Neuron (in vitro differentiated cells): ENCODE results near the gene ATM.

Experiments used
- H2AFZ ChIP-seq: one replicate; pipeline ENCODE4 v1.6.1; 2013; ENCODE audit warnings: low read depth, mild to moderate bottlenecking, inconsistent platforms, low read length, moderate library complexity
- H3K27me3 ChIP-seq: one replicate; pipeline ENCODE4 v1.6.1; 2013; ENCODE audit warnings: low read length; ENCODE audit not compliant: insufficient read depth
- H3K36me3 ChIP-seq: one replicate; pipeline ENCODE4 v1.6.1; 2013; ENCODE audit warnings: low read length; ENCODE audit not compliant: insufficient read depth
- H3K4me1 ChIP-seq: one replicate; pipeline ENCODE4 v1.6.1; 2013; ENCODE audit warnings: low read length; ENCODE audit not compliant: insufficient read depth
- H3K4me3 ChIP-seq: 2 replicates; pipeline ENCODE4 v1.5.1; 2013; ENCODE audit warnings: mild to moderate bottlenecking, low read length, moderate library complexity
- H3K9me3 ChIP-seq: one replicate; pipeline ENCODE4 v1.6.1; 2013; ENCODE audit warnings: low read length

The ATM gene

DNA sequence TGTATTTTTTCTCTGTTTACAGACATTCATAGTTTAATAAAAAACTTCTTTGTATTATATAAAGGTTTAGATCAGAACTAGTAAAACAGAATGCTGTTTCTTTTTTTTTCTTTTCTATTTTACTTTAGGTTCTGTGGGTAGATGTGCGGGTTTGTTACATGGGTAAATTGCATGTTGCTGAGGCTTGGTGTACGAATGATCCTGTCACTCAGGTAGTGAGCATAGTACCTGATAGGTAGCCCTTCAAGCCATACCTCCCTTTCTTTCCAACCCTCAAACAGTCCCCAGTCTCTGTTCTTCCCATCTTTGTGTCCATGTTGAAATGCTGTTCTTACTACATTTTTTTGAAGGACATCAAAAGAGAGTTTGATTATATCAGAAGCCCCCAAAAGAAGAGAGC is 3.2 kb downstream of the ATM start:
- Histone ChIP-seq H3K36me3 (peaks cover 22% of the 10 kb centered on the region), H3K4me1 (peaks cover 19% of the 10 kb centered on the region), H3K27me3 (no peaks in the 10 kb centered on the region), H3K9me3 (no peaks in the 10 kb centered on the region), H3K4me3 (no peak overlapping the region), H2AFZ (no peak overlapping the region)

DNA sequence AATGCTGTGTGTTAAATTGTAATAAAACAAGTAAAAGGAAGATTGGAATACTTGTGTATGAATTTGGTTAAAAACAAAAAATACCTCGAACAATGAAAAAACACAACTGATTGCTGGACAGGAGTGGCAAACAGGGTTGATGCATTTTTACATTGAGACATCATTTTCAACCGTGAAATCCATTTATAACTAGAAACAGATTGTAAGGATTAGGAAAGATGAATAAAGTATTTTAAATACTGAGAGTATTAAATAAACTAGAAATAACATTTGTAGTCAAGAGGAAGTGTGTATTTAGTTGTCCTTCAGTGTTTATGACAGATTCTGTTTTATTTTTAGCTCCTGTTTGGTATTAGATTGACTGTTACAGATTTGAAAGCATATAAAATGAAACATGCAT is 5.4 kb downstream of the ATM start:
- Histone ChIP-seq H2AFZ (no peak overlapping the region), H3K36me3 (peaks cover 35% of the 10 kb centered on the region), H3K9me3 (no peaks in the 10 kb centered on the region), H3K4me3 (no peak overlapping the region), H3K27me3 (no peaks in the 10 kb centered on the region), H3K4me1 (peaks cover 12% of the 10 kb centered on the region)

DNA sequence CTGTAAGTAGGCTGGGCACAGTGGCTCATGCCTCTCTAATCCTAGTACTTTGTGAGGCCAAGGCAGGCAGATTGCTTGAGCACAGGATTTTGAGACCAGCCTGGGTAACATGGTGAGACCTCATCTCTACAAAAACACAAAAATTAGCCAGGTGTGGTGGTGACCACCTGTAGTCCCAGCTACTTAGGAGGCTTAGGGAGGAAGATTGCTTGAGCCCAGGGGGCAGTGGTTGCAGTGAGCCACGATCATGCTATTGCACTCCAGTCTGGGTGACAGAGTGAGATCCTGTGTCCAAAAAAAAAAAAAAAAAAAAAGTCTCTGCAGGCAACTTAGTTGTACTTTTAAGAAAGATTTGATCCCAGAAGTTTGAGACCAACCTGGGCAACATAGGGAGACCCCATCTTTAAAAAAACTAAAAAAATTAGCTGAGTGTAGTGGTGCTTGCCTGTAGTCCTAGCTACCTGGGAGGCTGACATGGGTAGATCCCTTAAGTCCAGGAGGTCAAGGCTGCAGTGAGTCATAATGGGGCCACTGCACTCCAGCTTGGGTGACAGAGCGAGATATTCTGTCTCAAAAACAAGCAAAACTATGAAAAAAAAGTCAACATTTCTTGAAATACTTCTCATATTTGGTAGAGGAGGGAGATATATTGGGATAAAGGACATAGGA is 10.5 kb downstream of the ATM start:
- H3K4me1 ChIP-seq, result no peaks in the 10 kb centered on the region
- peaks cover 61% of the 10 kb centered on the region for H3K36me3 ChIP-seq
- H3K4me3 ChIP-seq, result no peak overlapping the region
- H2AFZ ChIP-seq, result no peak overlapping the region
- H3K9me3 ChIP-seq, result no peaks in the 10 kb centered on the region
- no peaks in the 10 kb centered on the region for H3K27me3 ChIP-seq

DNA sequence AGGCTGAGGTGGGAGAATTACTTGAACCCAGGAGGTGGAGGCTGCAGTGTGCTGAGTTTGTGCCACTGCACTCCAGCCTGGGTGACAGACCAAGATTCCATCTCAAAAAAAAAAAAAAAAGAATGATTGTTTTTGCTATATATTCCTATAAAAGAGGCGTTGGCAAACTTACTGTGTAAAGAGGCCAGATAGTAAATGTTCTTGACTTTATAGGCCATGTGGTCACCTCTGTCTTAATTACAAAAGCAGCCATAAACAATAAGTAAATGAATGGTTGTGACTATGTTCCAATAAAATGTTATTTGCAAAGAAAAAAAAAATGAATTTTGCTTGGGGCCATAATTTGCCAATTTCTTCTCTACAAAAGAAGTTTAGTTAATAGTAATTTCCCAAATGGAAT is 12.3 kb downstream of the ATM start:
- H3K9me3 ChIP-seq, result no peaks in the 10 kb centered on the region
- no peak overlapping the region for H2AFZ ChIP-seq
- H3K4me3 ChIP-seq, result no peak overlapping the region
- no peaks in the 10 kb centered on the region for H3K4me1 ChIP-seq
- no peaks in the 10 kb centered on the region for H3K27me3 ChIP-seq
- H3K36me3 ChIP-seq, result peaks cover 62% of the 10 kb centered on the region

DNA sequence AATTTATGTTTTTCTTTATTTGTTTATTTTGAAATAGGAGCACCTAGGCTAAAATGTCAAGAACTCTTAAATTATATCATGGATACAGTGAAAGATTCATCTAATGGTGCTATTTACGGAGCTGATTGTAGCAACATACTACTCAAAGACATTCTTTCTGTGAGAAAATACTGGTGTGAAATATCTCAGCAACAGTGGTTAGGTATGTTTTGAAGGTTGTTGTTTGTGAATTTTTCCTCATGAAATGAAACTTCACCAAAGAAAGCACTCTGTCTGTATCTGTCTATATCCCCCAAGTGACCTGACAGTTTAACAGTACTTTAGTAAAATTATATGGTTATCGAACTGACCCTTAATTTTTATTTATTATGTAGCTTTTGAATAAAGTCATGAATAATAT is 12.8 kb downstream of the ATM start:
- Histone ChIP-seq H2AFZ (no peak overlapping the region), H3K36me3 (peaks cover 64% of the 10 kb centered on the region), H3K4me3 (no peak overlapping the region), H3K4me1 (no peaks in the 10 kb centered on the region), H3K27me3 (no peaks in the 10 kb centered on the region), H3K9me3 (no peaks in the 10 kb centered on the region)

DNA sequence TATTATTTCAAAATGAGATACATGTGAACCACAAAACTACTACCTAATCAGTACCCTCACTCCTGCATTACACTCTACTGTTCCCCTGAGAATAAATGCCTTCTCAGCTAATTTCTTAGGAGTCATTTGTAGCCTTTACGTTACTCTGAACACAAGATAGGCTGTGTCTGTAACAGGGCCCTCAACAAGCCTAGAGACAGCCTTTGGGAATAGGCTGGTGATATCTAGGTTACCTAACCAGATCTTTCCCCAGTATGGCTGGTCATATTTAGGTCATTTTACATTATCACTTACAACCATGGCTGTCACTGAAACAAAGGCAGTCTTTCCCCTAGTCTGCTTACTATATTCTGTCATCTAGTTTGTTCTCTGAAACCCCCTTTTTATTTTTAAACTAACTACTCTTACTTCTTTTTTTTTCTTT is 14.2 kb downstream of the ATM start:
- Histone ChIP-seq H3K4me3 (no peak overlapping the region), H3K27me3 (no peaks in the 10 kb centered on the region), H3K36me3 (peaks cover 62% of the 10 kb centered on the region), H2AFZ (no peak overlapping the region), H3K9me3 (no peaks in the 10 kb centered on the region), H3K4me1 (no peaks in the 10 kb centered on the region)

DNA sequence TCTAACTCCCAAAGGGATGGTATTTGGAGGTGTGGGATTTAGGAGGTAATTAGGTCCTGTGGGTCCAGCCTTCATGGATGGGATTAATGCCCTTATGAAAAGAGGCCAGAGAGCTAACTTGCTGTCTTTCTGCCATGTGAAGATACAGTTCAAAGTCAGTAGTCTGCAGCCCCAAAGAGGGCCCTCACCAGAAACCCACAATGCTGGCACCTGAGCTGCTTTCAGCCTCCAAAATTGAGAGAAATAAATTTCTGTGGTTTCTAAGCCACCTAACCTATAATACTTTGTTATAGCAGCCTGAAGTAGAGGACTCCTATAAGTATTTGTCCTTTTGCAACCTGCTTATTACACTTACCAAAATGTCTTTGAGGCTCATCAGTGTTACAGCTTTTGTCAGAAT is 16.2 kb downstream of the ATM start:
- no peak overlapping the region for H2AFZ ChIP-seq
- H3K27me3 ChIP-seq, result no peaks in the 10 kb centered on the region
- H3K36me3 ChIP-seq, result peaks cover 52% of the 10 kb centered on the region
- H3K4me1 ChIP-seq, result no peaks in the 10 kb centered on the region
- no peaks in the 10 kb centered on the region for H3K9me3 ChIP-seq
- no peak overlapping the region for H3K4me3 ChIP-seq

DNA sequence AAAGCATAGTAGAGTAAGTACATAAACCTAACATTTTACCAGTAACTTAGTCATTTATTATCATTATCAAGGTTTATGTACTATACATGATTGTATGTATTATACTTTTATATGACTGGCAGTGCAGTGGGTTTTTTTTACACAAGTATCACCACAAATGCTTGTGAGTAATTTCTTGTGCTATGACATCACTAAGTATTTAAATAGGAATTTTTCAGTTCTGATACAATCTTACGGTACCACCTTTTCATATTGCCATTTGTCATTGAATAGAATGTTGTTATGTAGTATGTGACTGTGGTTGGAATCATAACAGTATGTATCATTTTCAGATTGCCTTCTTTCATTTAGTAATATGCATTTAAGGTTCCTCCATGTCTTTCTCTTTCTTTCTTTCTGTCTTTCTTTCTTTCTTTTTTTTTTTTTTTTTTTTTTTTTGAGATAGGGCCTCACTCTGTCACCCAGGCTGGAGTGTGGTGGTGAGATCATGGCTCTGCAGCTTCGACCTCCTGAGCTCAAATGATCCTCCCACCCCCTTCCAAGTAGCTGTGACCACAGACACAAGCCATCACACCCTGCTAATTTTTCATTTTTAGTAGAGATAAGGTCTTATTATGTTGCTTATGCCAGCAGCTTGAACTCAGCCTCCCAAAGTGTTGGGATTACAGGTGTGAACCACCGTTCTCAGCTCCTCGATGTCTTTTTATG is 18.6 kb downstream of the ATM start:
- no peaks in the 10 kb centered on the region for H3K9me3 ChIP-seq
- H3K4me1 ChIP-seq, result no peaks in the 10 kb centered on the region
- H2AFZ ChIP-seq, result no peak overlapping the region
- no peaks in the 10 kb centered on the region for H3K27me3 ChIP-seq
- H3K36me3 ChIP-seq, result peaks cover 47% of the 10 kb centered on the region
- no peak overlapping the region for H3K4me3 ChIP-seq

DNA sequence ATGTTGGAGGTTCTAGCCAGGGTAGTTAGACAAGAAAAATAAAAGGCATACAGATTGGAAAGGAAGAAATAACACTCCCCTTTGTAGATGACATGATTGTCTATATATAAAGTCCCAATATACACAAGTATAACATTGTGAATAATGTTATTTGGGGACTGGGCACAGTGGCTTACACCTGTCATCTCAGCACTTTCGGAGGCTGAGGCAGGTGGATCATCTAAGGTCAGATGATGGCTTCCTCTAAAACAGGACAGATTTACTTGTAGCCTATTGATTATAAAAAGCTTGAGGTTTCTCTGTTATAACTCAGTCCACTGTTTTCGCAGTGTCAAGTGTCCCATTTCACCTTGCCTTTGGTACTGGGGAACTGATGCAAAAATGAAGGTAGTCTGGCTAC is 19.6 kb downstream of the ATM start:
- Histone ChIP-seq H3K36me3 (peaks cover 42% of the 10 kb centered on the region), H3K27me3 (no peaks in the 10 kb centered on the region), H3K4me3 (no peak overlapping the region), H3K4me1 (no peaks in the 10 kb centered on the region), H2AFZ (no peak overlapping the region), H3K9me3 (no peaks in the 10 kb centered on the region)

DNA sequence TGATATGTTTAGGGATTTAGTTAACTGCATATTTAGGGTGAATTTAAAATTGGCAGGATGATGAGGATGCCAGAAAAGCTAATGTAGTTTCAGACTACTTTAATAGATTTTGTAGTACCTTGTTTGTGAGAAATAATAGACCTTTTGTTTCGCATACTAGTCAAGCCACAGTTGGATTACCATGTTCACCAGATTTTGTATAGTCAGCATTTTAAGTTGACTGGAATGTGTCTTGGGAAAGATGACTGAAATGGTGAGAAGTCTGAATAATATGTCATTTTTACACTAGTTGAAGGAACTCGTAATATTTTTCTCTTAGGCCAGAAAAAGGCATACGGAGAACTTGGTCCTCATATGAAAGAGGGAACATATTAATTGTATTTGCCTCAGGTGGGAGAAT is 23.4 kb downstream of the ATM start:
- no peaks in the 10 kb centered on the region for H3K4me1 ChIP-seq
- peaks cover 50% of the 10 kb centered on the region for H3K36me3 ChIP-seq
- H3K27me3 ChIP-seq, result no peaks in the 10 kb centered on the region
- H3K9me3 ChIP-seq, result no peaks in the 10 kb centered on the region
- H2AFZ ChIP-seq, result no peak overlapping the region
- H3K4me3 ChIP-seq, result no peak overlapping the region

DNA sequence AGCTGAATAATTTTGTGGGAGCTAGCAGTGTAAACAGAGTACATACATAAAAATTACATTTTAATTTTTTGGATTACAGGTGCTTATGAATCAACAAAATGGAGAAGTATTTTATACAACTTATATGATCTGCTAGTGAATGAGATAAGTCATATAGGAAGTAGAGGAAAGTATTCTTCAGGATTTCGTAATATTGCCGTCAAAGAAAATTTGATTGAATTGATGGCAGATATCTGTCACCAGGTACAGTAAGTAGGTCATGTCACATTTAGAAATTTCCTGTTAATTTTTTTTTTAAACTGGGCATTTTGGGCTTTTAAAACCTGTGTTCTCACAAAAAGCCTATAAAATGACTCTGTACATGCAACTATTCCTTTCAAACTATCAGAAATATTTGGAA is 24.0 kb downstream of the ATM start:
- Histone ChIP-seq H3K4me1 (no peaks in the 10 kb centered on the region), H3K36me3 (peaks cover 50% of the 10 kb centered on the region), H2AFZ (no peak overlapping the region), H3K4me3 (no peak overlapping the region), H3K9me3 (no peaks in the 10 kb centered on the region), H3K27me3 (no peaks in the 10 kb centered on the region)

DNA sequence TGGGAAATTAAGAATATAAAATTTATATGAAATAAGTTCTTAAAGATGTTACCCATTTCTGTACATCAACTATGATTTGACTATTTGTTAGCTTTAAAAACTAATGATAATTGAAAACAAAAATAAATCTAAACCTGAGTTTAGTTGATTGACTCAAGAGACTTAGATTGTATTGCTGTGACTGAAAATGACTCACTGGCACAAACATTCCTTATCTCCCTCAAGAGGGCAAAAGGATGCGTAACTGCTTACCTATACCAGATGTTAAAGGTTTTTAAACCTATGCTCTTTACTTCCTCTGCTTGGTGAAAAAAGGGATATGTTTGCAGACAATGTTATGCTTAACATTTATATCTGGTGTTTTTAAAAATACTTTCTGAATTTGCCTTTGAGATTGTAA is 30.3 kb downstream of the ATM start:
- no peak overlapping the region for H2AFZ ChIP-seq
- H3K36me3 ChIP-seq, result peaks cover 72% of the 10 kb centered on the region
- no peaks in the 10 kb centered on the region for H3K4me1 ChIP-seq
- H3K4me3 ChIP-seq, result no peak overlapping the region
- no peaks in the 10 kb centered on the region for H3K27me3 ChIP-seq
- no peaks in the 10 kb centered on the region for H3K9me3 ChIP-seq

DNA sequence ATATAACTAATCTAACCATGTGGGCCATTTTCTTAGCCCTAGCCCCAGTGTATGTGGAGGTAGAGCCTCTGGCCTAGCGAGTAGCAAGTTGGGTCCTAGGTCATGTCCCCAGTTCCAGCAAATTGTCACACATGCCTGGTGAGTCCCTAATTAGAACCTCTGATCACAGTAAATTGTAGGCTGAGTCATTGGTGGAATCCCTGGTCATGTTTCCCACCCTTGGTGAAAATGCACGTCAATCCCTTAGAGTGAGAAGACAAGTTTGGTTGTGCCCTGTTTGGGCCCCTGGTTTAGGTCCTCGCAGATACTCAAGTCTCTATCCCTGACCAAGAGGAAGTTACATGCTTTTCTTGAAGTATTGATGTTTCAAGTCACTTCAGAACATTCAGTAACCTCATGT is 46.7 kb downstream of the ATM start:
- Histone ChIP-seq H3K36me3 (peaks cover 46% of the 10 kb centered on the region), H3K9me3 (peaks cover 3% of the 10 kb centered on the region), H3K4me3 (no peak overlapping the region)

More for the DNA sequence above, 46.7 kb downstream of the ATM start:
- H3K27me3 ChIP-seq, result no peaks in the 10 kb centered on the region
- H3K4me1 ChIP-seq, result no peaks in the 10 kb centered on the region
- no peak overlapping the region for H2AFZ ChIP-seq
